CD14-positive monocyte (primary cell): ENCODE measurements around the gene GNG13. TPM values are rescaled to one million over a fixed set of nuclear protein-coding genes. Genes with fewer than 3 reads are reported as not detected.

Experiments
- DNase-seq, 3 donors: peaks; one replicate each; pipeline ENCODE4 v3.0.0-alpha.2; 2011 to 2022
- H2AFZ ChIP-seq: 2 replicates; pipeline ENCODE4 v1.6.0; 2012; ENCODE audit warnings: mild to moderate bottlenecking, low read depth, low read length, inconsistent platforms; ENCODE audit not compliant: insufficient read depth, poor library complexity, severe bottlenecking
- H3K27ac ChIP-seq, 2 donors: 1 replicate in 1 of 2; 2 replicates in 1 of 2; pipeline ENCODE4 v1.5.1; 2012 to 2013; ENCODE audit warnings: low read length in 2 of 2, control low read depth in 1 of 2, inconsistent platforms in 1 of 2, low read depth in 1 of 2, mild to moderate bottlenecking in 1 of 2
- H3K27me3 ChIP-seq, 2 donors: one replicate each; pipeline versions ENCODE4 v1.6.0 to v1.6.1; 2011 to 2013; ENCODE audit warnings: low read length in 2 of 2; ENCODE audit not compliant: control insufficient read depth in 2 of 2, insufficient read depth in 2 of 2
- H3K36me3 ChIP-seq, 2 donors: replicated peaks in 1 of 2; 1 replicate in 1 of 2; 2 replicates in 1 of 2; pipeline versions ENCODE4 v1.5.1 to v1.6.1; 2012 to 2013; ENCODE audit warnings: low read length in 2 of 2, control low read depth in 1 of 2, inconsistent platforms in 1 of 2, mild to moderate bottlenecking in 1 of 2; ENCODE audit not compliant: insufficient read depth in 2 of 2, control insufficient read depth in 1 of 2
- H3K4me1 ChIP-seq, 2 donors: 1 replicate in 1 of 2; 2 replicates in 1 of 2; pipeline versions ENCODE4 v1.5.1 to v1.6.1; 2012 to 2013; ENCODE audit warnings: low read length in 2 of 2, control low read depth in 1 of 2, inconsistent platforms in 1 of 2, mild to moderate bottlenecking in 1 of 2, moderate library complexity in 1 of 2; ENCODE audit not compliant: insufficient read depth in 2 of 2, control insufficient read depth in 1 of 2
- H3K4me2 ChIP-seq: replicated peaks from 2 replicates; pipeline ENCODE3; 2012; ENCODE audit warnings: low read length, moderate library complexity, mild to moderate bottlenecking; ENCODE audit not compliant: poor library complexity, severe bottlenecking; ENCODE audit errors: extremely low read depth
- H3K4me3 ChIP-seq, 3 experiments: fragments of 200-600 bp in 1 of 3; sonication (generic) in 1 of 3; replicated peaks in 1 of 3; 1 replicate in 2 of 3; 2 replicates in 1 of 3; pipeline ENCODE4 v1.5.1; 2011 to 2013; ENCODE audit warnings: low read length in 3 of 3, mild to moderate bottlenecking in 3 of 3, control low read depth in 2 of 3, low read depth in 2 of 3, inconsistent platforms in 1 of 3, moderate library complexity in 1 of 3
- H3K79me2 ChIP-seq: 2 replicates; pipeline ENCODE4 v1.6.0; 2012; ENCODE audit warnings: mild to moderate bottlenecking, control low read depth, inconsistent platforms, low read length, moderate library complexity; ENCODE audit not compliant: insufficient read depth
- H3K9ac ChIP-seq: 2 replicates; pipeline ENCODE4 v1.6.0; 2017; ENCODE audit warnings: low read length, mild to moderate bottlenecking; ENCODE audit not compliant: insufficient read depth, poor library complexity, severe bottlenecking
- H3K9me3 ChIP-seq, 2 donors: replicated peaks in 1 of 2; 1 replicate in 1 of 2; 2 replicates in 1 of 2; pipeline versions ENCODE4 v1.5.1 to v1.6.1; 2012 to 2013; ENCODE audit warnings: low read length in 2 of 2, control low read depth in 1 of 2; ENCODE audit not compliant: control insufficient read depth in 1 of 2, insufficient read depth in 1 of 2
- H4K20me1 ChIP-seq: 2 replicates; pipeline ENCODE4 v1.6.0; 2012; ENCODE audit warnings: mild to moderate bottlenecking, low read length, control low read depth, moderate library complexity; ENCODE audit not compliant: insufficient read depth
- H3K27ac Mint-ChIP-seq, 7 donors: one replicate each; pipeline ENCODE4 v1.8.0; 2020; ENCODE audit warnings: mild to moderate bottlenecking in 7 of 7, mixed read lengths in 7 of 7, moderate library complexity in 6 of 7, inconsistent platforms in 2 of 7
- H3K27me3 Mint-ChIP-seq, 3 donors: one replicate each; pipeline ENCODE4 v1.8.0; 2021 to 2022; ENCODE audit warnings: low read depth in 3 of 3, mild to moderate bottlenecking in 3 of 3, mixed read lengths in 3 of 3, moderate library complexity in 3 of 3, inconsistent platforms in 1 of 3
- H3K36me3 Mint-ChIP-seq, 2 donors: one replicate each; pipeline ENCODE4 v1.8.0; 2020; ENCODE audit warnings: mixed read lengths in 2 of 2, inconsistent platforms in 1 of 2, mild to moderate bottlenecking in 1 of 2
- H3K4me1 Mint-ChIP-seq: one replicate; pipeline ENCODE4 v1.8.0; 2020; ENCODE audit warnings: mild to moderate bottlenecking, mixed read lengths
- H3K4me3 Mint-ChIP-seq, 2 donors: one replicate each; pipeline ENCODE4 v1.8.0; 2020; ENCODE audit warnings: mild to moderate bottlenecking in 2 of 2, mixed read lengths in 2 of 2, moderate library complexity in 1 of 2
- H3K9me3 Mint-ChIP-seq, 7 donors: one replicate each; pipeline ENCODE4 v1.8.0; 2020 to 2022; ENCODE audit warnings: mixed read lengths in 7 of 7, mild to moderate bottlenecking in 6 of 7, moderate library complexity in 6 of 7, inconsistent platforms in 2 of 7
- WGBS: methylation state at CpG from one replicate; pipeline ENCODE4 v1.1.5; 2013; ENCODE audit warnings: missing lambda C conversion rate; ENCODE audit not compliant: insufficient coverage; 5-methylcytosine and 5-hydroxymethylcytosine counted together
- intact Hi-C, 2 donors: fragments of 100-400 bp; cut with micrococcal nuclease; formaldehyde crosslinking; loops; one replicate each; pipeline versions ENCODE4 v1.15.0 to v1.15.1; 2023
- polyA plus RNA-seq, 3 donors: library from polyadenylated mRNA; depleted of rRNA in 1 of 3; unstranded in 2 of 3; stranded (reverse) in 1 of 3; fragments of 300-500 nt in 2 of 3; fragments of >200 nt in 1 of 3; fragmentation: Illumina TruSeq in 2 of 3; gene quantifications; 1 replicate in 2 of 3; 2 replicates in 1 of 3; pipeline ENCODE4 v1.2.3, GENCODE V29; 2012 to 2021
- TF ChIP-seq, protein P1 (sequence below): fragments of 200-600 bp; IDR thresholded peaks from one replicate; pipeline ENCODE4 v1.8.0; 2022; ENCODE audit warnings: antibody characterized with exemption, mild to moderate bottlenecking

Gene GNG13
- polyA plus RNA-seq, 3 donors: not detected

DNA sequence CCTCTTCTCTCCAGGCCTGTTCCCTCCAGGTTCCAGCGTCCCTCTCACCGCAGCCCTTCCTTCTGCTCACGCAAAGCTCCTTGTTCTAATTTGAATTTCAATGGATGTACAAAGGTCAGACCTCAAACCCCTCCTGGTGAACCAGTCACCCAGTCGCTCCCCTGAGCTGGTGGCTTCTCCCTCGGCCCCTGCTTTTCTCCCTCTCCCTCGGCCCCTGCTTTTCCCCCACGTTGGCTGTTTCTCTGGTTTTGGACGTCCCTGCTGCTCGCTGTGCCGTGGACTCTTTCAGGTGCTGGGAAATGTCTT, 48.6 kb downstream of the GNG13 start:
- H2AFZ ChIP-seq: no peak overlapping the region
- TF ChIP-seq, protein P1, sequence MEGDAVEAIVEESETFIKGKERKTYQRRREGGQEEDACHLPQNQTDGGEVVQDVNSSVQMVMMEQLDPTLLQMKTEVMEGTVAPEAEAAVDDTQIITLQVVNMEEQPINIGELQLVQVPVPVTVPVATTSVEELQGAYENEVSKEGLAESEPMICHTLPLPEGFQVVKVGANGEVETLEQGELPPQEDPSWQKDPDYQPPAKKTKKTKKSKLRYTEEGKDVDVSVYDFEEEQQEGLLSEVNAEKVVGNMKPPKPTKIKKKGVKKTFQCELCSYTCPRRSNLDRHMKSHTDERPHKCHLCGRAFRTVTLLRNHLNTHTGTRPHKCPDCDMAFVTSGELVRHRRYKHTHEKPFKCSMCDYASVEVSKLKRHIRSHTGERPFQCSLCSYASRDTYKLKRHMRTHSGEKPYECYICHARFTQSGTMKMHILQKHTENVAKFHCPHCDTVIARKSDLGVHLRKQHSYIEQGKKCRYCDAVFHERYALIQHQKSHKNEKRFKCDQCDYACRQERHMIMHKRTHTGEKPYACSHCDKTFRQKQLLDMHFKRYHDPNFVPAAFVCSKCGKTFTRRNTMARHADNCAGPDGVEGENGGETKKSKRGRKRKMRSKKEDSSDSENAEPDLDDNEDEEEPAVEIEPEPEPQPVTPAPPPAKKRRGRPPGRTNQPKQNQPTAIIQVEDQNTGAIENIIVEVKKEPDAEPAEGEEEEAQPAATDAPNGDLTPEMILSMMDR: no peak
- Mint-ChIP-seq H3K27me3 (peaks cover 0 to 4% (median 0%) of the 10 kb centered on the region in 3 donors), H3K36me3 (peaks cover 0 to 2% of the 10 kb centered on the region in 2 donors), H3K27ac (no peak overlapping the region), H3K4me3 (no peak overlapping the region), H3K4me1 (peaks cover 23% of the 10 kb centered on the region), H3K9me3 (peaks cover 0 to 5% (median 3%) of the 10 kb centered on the region in 7 donors)
- intact Hi-C loops: no loop called here
- no peaks in the 10 kb centered on the region for H3K27me3 ChIP-seq
- 73% methylated on average over 3 of the region's 10 CpGs for WGBS
- no peaks in the 10 kb centered on the region for H3K36me3 ChIP-seq
- DNase-seq: no peak
- no peak overlapping the region for H3K9ac ChIP-seq
- H3K79me2 ChIP-seq: no peaks in the 10 kb centered on the region
- H3K4me1 ChIP-seq: peaks cover 20 to 28% of the 10 kb centered on the region in 2 donors
- no peak overlapping the region for H3K27ac ChIP-seq
- no peak overlapping the region for H3K4me2 ChIP-seq
- no peak overlapping the region for H3K4me3 ChIP-seq
- H4K20me1 ChIP-seq: no peaks in the 10 kb centered on the region
- H3K9me3 ChIP-seq: no peaks in the 10 kb centered on the region

DNA sequence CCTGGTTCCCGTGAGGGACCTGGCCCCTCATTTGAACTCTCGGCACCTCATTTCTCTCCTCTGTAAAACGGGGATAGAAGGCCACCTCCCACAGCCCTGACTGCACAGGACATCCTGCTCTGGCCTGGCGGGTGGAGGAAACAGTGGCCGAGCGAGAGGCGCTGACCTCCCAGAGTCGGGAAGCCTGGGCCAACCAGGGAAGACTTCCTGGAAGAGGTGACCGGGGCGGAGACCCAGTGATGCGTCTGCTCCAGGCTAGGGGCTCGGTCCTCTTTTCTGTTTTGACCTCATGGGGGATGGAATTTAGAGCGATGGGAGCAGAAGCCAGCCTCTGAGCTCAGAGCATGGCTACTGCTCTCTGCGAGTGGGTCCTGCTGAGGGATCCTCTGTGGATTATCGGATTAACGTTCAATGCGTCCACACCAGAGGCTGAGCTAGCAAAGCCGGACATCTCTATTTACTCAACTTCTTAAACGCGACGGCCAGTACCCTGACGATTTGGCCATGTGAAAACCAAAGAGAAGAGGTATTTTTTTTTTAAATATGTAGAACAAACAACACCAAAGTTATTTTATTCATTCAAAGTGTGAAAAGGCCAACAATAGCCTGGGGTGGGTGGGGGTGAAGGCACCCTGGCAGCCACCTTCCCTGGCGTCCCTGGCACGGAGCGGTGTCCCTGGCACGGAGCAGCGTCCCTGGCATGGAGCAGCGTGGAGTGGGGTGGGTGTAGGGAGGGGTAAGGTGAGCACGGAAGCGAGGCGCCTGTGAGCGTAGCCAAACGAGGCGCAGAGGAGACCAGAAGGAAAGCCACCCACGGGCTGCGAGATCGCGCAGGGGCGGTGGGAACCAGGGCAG, 49.2 kb downstream of the GNG13 start:
- no peak overlapping the region for H3K4me3 ChIP-seq
- no peaks in the 10 kb centered on the region for H3K36me3 ChIP-seq
- 90% methylated on average over 29 of the region's 39 CpGs for WGBS
- no peak overlapping the region for H2AFZ ChIP-seq
- no peaks in the 10 kb centered on the region for H4K20me1 ChIP-seq
- H3K4me1 ChIP-seq: peaks cover 17 to 24% of the 10 kb centered on the region in 2 donors
- Mint-ChIP-seq H3K27ac (peak overlapping the region in 1 of 7 donors; percentile 63), H3K4me3 (no peak overlapping the region), H3K36me3 (peaks cover 0 to under 1% of the 10 kb centered on the region in 2 donors), H3K9me3 (peaks cover 0 to 3% (median 2%) of the 10 kb centered on the region in 7 donors), H3K4me1 (peaks cover 18% of the 10 kb centered on the region), H3K27me3 (peaks cover 0 to 4% (median 0%) of the 10 kb centered on the region in 3 donors)
- no peak overlapping the region for H3K9ac ChIP-seq
- intact Hi-C loops: no loop called here
- no peaks in the 10 kb centered on the region for H3K27me3 ChIP-seq
- TF ChIP-seq, protein P1: no peak
- H3K79me2 ChIP-seq: no peaks in the 10 kb centered on the region
- no peak overlapping the region for H3K27ac ChIP-seq
- no peak overlapping the region for H3K4me2 ChIP-seq
- no peak for DNase-seq
- H3K9me3 ChIP-seq: no peaks in the 10 kb centered on the region
